Fibroblast of skin of left quadriceps (primary cell): ENCODE measurements around the gene KRTAP5-4.
"Not testable (repeated sequence)": the region's sequence is repeated elsewhere in the genome, so short reads cannot be mapped to it uniquely, and the experiment has no call there.

ENCODE experiments used
- DNase-seq, 2 experiments: peaks; one replicate each; pipeline ENCODE4 v3.0.0-alpha.2; 2013; ENCODE audit warnings: low read depth in 2 of 2

KRTAP5-4 gene

GRCh38 chr11:1600626-1601025, 21.3 kb downstream of the KRTAP5-4 start:
- DNase-seq: no peak

GRCh38 chr11:1598816-1599215, 23.1 kb downstream of the KRTAP5-4 start:
- no peak for DNase-seq

DNA sequence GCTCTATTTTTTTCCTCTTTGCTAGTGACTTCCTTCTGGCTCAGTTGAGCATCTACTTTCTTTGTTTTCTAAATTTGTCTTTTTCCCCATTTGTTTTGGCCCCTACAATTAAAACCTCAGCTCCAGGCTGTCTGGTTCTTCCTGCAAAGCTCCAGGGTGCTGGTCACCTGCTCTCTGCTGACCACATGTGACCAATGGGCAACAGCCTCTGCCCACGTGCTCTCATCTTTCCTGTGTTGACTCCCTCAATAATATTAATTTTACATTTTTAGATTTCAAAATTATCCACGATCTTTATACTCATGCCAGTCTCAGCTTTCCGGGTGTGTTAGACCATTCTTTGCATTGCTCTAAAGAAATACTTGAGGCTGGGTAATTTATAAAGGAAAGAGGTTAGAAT, 23.5 kb downstream of the KRTAP5-4 start:
- DNase-seq: not testable (repeated sequence)

GRCh38 chr11:1597994-1598380, 24.0 kb downstream of the KRTAP5-4 start, which contains the start of gene KRTAP5-2:
TSS of gene KRTAP5-2 (minus strand) at chr11:1598294. CDS start at chr11:1598250, 44 bp downstream.
- no peak for DNase-seq

- DNase-seq: no peak
Measured at GRCh38 chr11:1597331-1597993, 24.5 kb downstream of the KRTAP5-4 start.

GRCh38 chr11:1596576-1597121, 25.3 kb downstream of the KRTAP5-4 start:
- not testable (repeated sequence) for DNase-seq

DNA sequence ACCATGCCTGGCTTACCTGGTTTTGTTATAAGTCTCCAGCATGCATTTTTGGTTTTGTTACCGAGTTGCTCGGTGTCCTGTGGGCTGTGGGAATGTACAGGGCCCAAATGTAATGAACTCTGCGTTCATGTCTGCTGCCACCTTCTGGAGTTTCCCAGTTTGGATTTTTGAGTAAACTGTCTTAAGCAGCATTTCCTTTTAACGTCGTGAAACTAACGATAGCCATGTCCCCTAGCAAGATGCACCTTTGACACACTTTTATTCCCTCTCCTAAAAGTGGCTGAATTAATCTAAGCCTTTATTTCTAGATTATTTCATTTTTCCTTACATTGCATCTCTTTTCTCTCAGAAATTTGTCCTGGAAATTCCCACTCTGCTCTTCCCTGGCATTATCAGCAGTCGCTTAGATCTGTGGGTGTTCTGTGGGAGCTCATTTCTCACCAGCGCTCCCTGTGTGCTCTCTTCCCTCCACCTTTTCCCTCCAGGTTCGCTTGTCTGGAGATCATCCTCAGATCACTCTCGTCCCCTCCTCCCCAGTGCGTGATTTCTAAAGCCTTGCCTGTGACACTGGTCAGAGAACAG, 25.9 kb downstream of the KRTAP5-4 start:
- DNase-seq: not testable (repeated sequence)

DNA sequence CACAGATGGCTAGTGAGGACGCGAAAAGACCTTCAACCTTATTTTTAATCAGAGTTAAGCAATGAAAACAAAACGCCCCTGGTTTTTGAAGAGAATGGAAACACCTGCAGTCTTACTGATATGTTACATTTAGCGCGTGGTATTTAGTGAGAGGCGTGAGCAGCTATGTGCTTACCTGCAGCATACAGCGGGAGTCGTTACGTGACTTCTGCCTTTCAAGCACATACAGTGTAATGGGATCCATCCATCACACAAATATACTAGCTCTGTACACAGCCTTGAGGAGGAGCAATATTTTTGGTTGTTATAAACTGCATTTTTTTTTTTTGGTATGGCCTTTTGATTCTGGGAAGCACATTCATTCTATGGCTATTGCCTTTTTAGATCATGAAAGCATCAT, 29.3 kb downstream of the KRTAP5-4 start:
- no peak for DNase-seq

DNA sequence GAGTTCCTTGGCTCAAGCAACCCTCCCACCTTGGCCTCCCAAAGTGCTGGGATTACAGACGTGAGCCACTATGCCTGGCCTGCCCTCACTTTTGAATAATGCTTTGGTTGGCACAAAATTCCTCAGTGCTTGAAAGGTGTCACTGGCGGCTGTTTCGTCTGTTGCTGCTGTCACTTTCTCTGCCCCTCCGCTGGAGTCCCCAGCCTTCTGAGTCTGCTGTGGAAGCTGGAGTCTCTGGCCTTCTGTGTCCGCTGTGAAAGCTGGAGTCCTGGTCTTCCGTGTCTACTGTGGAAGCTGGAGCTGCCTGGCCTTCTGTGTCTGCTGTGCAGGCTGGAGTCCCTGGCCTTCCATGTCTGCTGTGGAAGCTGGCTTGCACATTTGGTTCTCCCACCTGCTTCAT, 31.9 kb downstream of the KRTAP5-4 start:
- DNase-seq: no peak

DNA sequence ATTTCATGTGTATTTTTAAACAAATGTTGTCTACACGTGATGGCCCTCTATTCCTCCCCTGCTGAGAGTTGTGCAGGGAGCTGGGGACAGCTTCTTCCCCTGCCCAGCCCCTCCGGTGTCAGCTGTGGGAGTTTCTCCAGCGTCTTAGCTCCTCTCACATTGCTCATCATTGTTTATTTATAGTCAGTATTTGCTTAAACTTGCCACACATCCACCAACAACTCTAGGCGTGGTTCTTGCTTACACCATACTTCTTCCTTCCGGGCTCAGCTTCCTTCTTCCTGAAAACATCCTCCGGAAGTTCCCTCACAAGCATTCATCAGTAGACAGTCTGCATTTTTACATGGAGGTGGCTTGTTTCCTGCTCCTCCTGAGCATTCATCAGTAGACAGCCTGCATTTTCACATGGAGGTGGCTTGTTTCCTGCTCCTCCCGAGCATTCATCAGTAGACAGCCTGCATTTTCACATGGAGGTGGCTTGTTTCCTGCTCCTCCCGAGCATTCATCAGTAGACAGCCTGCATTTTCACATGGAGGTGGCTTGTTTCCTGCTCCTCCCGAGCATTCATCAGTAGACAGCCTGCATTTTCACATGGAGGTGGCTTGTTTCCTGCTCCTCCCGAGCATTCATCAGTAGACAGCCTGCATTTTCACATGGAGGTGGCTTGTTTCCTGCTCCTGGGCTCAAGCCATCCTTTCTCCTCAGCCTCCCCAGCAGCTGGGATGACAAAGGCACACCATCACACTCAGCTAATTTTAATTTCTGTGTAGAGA, 32.6 kb downstream of the KRTAP5-4 start:
- not testable (repeated sequence) for DNase-seq

DNA sequence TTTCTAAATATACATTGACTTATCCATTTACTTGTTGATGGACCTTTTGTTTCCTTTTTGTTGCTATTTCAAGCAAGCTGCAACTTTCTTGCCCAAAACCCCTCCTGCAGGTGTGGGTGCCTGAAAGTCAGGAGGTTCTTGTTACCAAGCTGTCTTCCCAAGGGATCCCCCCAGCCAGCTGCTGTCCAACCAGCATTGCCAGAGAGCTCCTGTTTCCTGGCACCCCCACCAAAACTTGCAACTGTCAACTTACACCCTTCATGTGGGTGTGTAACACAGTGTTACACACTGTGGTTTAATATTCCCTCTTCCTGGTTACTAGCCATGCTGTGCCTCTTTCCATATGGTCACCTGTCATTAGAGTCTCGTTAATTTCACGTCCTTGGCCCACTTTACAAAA, 35.2 kb downstream of the KRTAP5-4 start:
- no peak for DNase-seq

- not testable (repeated sequence) for DNase-seq
Measured at GRCh38 chr11:1584661-1585370, 37.1 kb downstream of the KRTAP5-4 start, which contains the start of gene KRTAP5-1. TSS of gene KRTAP5-1 (minus strand) at chr11:1585283. CDS start at chr11:1585249, 34 bp downstream.

DNA sequence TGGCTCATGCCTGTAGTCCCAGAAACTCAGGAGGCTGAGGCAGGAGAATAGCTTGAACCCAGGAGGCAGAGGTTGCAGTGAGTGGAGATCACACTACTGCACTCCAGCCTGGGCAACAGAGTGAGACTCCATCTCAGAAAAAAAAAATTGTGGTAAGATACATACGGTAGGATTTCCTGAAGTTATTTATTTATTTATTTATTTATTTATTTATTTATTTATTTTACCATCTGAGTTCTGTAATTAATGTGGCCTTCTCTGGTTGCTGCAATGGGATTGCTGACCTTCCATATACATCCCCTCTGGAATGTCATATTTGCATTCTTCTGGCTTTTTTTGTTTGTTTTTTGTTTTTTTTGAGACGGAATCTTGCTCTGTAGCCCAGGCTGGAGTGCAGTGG, 39.0 kb downstream of the KRTAP5-4 start:
- not testable (repeated sequence) for DNase-seq

DNA sequence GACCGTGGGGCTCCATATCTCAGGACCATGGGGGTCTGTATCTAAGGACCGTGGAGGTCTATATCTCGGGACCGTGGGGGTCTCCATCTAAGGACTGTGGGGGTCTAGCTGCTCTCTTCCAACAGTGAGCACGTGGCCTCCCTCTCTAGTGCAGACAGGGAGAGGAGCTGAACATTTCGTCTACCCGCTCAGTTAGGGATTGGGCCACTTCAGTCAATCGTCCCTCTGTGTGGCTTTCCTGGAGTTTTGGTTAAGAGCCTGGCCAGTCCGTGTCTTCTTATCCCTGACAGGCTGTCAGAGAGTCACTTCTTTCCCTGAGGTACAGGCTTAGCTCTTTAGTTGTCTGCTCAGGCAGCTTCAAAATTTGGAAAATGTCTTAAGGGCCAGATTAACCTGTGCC, 40.0 kb downstream of the KRTAP5-4 start:
- no peak for DNase-seq

- no peak for DNase-seq
Measured at GRCh38 chr11:1576825-1577224, 45.1 kb downstream of the KRTAP5-4 start.

GRCh38 chr11:1575756-1576155, 46.2 kb downstream of the KRTAP5-4 start:
- DNase-seq: not testable (repeated sequence)

DNA sequence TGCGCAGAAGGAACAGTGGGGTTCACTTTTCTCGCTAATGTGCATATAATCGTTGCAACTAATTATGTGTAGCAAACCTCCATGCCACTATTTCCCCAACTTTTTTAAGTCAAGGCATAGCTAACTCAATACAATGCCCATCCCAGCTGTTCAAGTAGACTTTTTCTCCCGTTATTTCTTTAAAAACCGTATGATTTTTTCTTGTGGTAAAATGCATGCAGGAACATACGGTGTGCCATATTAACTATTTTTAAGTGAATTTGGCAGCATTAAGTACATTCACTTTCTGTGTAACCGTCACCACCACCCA, 47.0 kb downstream of the KRTAP5-4 start:
- DNase-seq: no peak

- DNase-seq: no peak
Measured at GRCh38 chr11:1574238-1574932, 47.6 kb downstream of the KRTAP5-4 start.

- no peak for DNase-seq
Measured at GRCh38 chr11:1573903-1574237, 48.1 kb downstream of the KRTAP5-4 start.

GRCh38 chr11:1573077-1573902, 48.6 kb downstream of the KRTAP5-4 start:
- no peak for DNase-seq
